ENCODE results near the gene ATP8B1. TPM values are rescaled to one million over a fixed set of nuclear protein-coding genes. Genes with fewer than 3 reads are reported as not detected.

ATP8B1 gene
- total and polyA plus RNA-seq, 2 of the 8 experiments (the other 6 are each of a cell fraction or from before 2014, with no cell fraction given) = 1.1 to 4.6 TPM

DNA sequence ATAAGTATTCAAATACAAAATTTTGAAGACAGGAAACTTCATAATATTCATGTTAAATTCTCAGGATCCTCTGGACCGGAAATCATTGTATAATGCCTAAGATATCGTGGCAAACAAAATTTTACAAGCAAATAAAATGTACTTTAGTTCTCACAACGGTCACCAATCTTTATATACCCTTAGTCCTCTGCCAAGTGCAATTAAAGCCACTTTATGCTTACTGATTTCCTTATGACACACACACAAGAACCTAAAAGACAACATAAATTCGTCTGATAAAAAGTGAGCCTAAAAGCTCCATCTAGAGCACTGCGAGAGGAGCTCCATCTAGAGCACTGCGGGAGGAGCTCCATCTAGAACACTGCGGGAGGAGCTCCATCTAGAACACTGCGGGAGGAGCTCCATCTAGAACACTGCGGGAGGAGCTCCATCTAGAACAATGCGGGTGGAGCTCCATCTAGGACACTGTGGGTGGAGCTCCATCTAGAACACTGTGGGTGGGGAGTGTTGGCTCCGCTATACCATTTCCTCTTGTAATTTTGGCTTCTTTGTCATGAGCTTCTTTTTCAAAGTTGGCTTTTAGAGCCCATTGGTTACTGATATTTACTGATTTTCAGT lies 15.9 kb downstream of the ATP8B1 start:
- no peak overlapping the region for H2BK15ac ChIP-seq (ENCODE audit: low read length)
- no peak overlapping the region for H2AFZ ChIP-seq (ENCODE audit: low read length)
- no peaks in the 10 kb centered on the region for H3K9me3 ChIP-seq (ENCODE audit: insufficient read depth in 2 of 2, low read depth in 1 of 2, low read length in 1 of 2)
- H3K4ac ChIP-seq (replicated peaks; ENCODE audit: insufficient read length, low read depth, low read length) = no peak overlapping the region
- H4K8ac ChIP-seq (ENCODE audit: extremely low read depth, insufficient read depth, low read length) = no peak overlapping the region
- no peaks in the 10 kb centered on the region for H3K27me3 ChIP-seq (replicated peaks in 1 of 4; ENCODE audit: control insufficient read depth in 3 of 4, extremely low read depth in 1 of 4, insufficient read depth in 3 of 4, low read length in 3 of 4)
- FAIRE-seq = no peak
- no peak overlapping the region for H2BK5ac ChIP-seq (ENCODE audit: low read depth, low read length)
- no peak overlapping the region for H2BK20ac ChIP-seq (ENCODE audit: low read length)
- ChIA-PET CTCF (ENCODE audit: partially characterized antibody) (interaction anchor here (1.2 kb wide), 1 partner anchor 349 kb away, joined by 3 read pairs; no protein-coding TSS in a partner anchor), POLR2A (ENCODE audit: partially characterized antibody) (no interaction called here)
- H3K18ac ChIP-seq (ENCODE audit: extremely low read depth, low read length) = no peak overlapping the region
- no peak overlapping the region for H2AK5ac ChIP-seq (ENCODE audit: low read depth, low read length)
- no peaks in the 10 kb centered on the region for H3K79me2 ChIP-seq (ENCODE audit: control insufficient read depth in 1 of 2, insufficient read depth in 2 of 2, low read length in 2 of 2)
- no peak overlapping the region for H3K4me2 ChIP-seq (ENCODE audit: insufficient read depth in 1 of 2, low read depth in 2 of 2, low read length in 2 of 2)
- no peak overlapping the region for H2BK12ac ChIP-seq (ENCODE audit: low read depth, low read length)
- no peak overlapping the region for H3K14ac ChIP-seq (ENCODE audit: insufficient read length)
- WGBS, 2 experiments (ENCODE audit: extremely low coverage in 1 of 2, insufficient coverage in 1 of 2, insufficient read length in 1 of 2, insufficient replicate concordance in 2 of 2, low coverage in 1 of 2, low lambda C conversion rate in 2 of 2, missing lambda C conversion rate in 1 of 2) = 89% methylated on average over 11 of the region's 11 CpGs; no CpG with 5 or more reads in 1 of the 2 experiments
- H4K91ac ChIP-seq (replicated peaks; ENCODE audit: insufficient read length, low read length) = no peak overlapping the region
- H3K23me2 ChIP-seq (ENCODE audit: low read depth, low read length) = no peaks in the 10 kb centered on the region
- no peak overlapping the region for H2BK120ac ChIP-seq (replicated peaks; ENCODE audit: low read depth, low read length)
- H3K4me1 ChIP-seq (replicated peaks in 1 of 4; ENCODE audit: control insufficient read depth in 3 of 4, insufficient read depth in 4 of 4, low read length in 3 of 4) = no peaks in the 10 kb centered on the region
- no peaks in the 10 kb centered on the region for H4K20me1 ChIP-seq (replicated peaks in 1 of 2; ENCODE audit: control insufficient read depth in 1 of 2, insufficient read depth in 2 of 2, low read length in 2 of 2)
- DNase-seq (ENCODE audit: low read depth in 1 of 2, low spot score in 2 of 2) = no peak
- no peaks in the 10 kb centered on the region for H3K36me3 ChIP-seq (ENCODE audit: control insufficient read depth in 2 of 4, insufficient read depth in 4 of 4, low read length in 3 of 4)
- H3K23ac ChIP-seq (ENCODE audit: insufficient read length) = no peak overlapping the region
- no peak overlapping the region for H3K27ac ChIP-seq (ENCODE audit: low read depth, low read length)
- H3K9ac ChIP-seq (replicated peaks in 1 of 4; ENCODE audit: extremely low read depth in 1 of 4, low read depth in 3 of 4, low read length in 3 of 4) = no peak overlapping the region
- no peaks in the 10 kb centered on the region for H3K79me1 ChIP-seq (ENCODE audit: low read depth, low read length)
- H3K56ac ChIP-seq (replicated peaks; ENCODE audit: insufficient read length, low read depth, low read length) = no peak overlapping the region
- no peak overlapping the region for H3K4me3 ChIP-seq (ENCODE audit: extremely low read depth in 1 of 4, insufficient read depth in 2 of 4, low read depth in 3 of 4, low read length in 4 of 4)
- H4K5ac ChIP-seq (ENCODE audit: insufficient read length, low read depth, low read length) = no peak overlapping the region

Measured in H1 (cell line).